ENCODE data around the gene PNKD.

PNKD gene

GRCh38 chr2:218265626-218266025 lies 4.7 kb upstream of the PNKD start:
- no peak for DNase-seq (ENCODE audit: extremely low read depth, low read depth)
- TF ChIP-seq, protein P1, sequence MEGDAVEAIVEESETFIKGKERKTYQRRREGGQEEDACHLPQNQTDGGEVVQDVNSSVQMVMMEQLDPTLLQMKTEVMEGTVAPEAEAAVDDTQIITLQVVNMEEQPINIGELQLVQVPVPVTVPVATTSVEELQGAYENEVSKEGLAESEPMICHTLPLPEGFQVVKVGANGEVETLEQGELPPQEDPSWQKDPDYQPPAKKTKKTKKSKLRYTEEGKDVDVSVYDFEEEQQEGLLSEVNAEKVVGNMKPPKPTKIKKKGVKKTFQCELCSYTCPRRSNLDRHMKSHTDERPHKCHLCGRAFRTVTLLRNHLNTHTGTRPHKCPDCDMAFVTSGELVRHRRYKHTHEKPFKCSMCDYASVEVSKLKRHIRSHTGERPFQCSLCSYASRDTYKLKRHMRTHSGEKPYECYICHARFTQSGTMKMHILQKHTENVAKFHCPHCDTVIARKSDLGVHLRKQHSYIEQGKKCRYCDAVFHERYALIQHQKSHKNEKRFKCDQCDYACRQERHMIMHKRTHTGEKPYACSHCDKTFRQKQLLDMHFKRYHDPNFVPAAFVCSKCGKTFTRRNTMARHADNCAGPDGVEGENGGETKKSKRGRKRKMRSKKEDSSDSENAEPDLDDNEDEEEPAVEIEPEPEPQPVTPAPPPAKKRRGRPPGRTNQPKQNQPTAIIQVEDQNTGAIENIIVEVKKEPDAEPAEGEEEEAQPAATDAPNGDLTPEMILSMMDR (IDR thresholded peaks at IDR 0.05; ENCODE audit: low read depth, low read length, missing control alignments) = no peak
- no peak overlapping the region for H3K4me3 ChIP-seq (replicated peaks; ENCODE audit: low read depth, low read length)

DNA sequence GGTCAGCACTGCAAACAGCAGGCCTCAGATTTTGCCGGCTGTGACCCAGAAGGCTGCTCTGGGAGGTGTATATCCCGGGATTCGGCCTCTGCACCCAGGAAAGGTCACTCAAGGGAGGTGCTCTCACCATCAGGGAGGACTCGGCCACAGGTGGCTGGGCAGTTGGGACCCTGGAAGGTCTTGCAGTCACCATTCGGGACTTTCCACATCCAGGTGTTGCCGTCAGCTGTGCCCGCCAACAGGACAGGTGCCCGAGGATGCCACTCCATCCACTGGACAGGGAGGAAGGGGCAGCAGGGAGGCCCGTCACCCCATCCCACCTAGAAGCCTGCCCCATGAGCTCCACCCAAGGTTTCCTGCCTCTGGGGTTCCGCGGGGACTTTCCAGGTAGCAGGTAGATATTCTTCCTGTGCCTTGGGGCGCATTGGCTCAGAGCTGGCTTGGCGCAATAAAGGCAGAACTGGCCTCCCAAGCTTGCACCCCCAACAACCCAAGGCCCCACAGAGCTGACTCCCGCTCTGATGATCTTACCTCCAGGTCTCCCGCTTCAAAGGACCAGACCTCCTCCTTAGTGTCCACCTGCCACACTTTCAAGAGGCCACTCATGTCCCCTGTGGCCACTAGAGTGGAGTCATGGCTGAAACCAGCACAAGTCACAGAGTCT lies 3.9 kb upstream of the PNKD start:
- TF ChIP-seq, protein P1 (IDR thresholded peaks at IDR 0.05; ENCODE audit: low read depth, low read length, missing control alignments) = no peak
- no peak overlapping the region for H3K4me3 ChIP-seq (replicated peaks; ENCODE audit: low read depth, low read length)
- DNase-seq (ENCODE audit: extremely low read depth, low read depth) = no peak

DNA sequence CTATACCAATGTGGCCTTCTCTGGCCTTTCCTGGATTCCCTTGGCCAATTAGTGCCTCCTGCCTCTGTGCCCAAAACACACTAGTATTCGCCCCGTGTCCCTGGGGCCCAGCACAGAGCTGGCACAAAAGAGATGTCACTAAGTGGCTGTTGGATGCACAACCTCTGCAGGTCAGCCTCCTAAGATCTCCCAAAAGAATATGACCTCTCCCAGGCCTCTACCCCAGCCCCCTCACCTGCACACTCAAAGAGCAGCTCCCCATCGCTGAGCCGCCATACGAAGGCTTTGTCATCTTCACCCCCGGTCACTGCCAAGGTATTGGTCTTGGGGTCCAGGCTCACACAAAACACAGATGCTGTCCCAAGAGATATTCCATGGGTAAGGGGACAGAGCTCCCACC lies 3.1 kb upstream of the PNKD start:
- TF ChIP-seq, protein P1 (IDR thresholded peaks at IDR 0.05; ENCODE audit: low read depth, low read length, missing control alignments) = no peak
- no peak for DNase-seq (ENCODE audit: extremely low read depth, low read depth)
- no peak overlapping the region for H3K4me3 ChIP-seq (replicated peaks; ENCODE audit: low read depth, low read length)

GRCh38 chr2:218270721-218271486 lies 585 bp downstream of the PNKD start:
- H3K4me3 ChIP-seq (replicated peaks; ENCODE audit: low read depth, low read length) = peak overlapping the region; percentile 96
- TF ChIP-seq, protein P1 (IDR thresholded peaks at IDR 0.05; ENCODE audit: low read depth, low read length, missing control alignments) = no peak
- no peak for DNase-seq (ENCODE audit: extremely low read depth, low read depth)

DNA sequence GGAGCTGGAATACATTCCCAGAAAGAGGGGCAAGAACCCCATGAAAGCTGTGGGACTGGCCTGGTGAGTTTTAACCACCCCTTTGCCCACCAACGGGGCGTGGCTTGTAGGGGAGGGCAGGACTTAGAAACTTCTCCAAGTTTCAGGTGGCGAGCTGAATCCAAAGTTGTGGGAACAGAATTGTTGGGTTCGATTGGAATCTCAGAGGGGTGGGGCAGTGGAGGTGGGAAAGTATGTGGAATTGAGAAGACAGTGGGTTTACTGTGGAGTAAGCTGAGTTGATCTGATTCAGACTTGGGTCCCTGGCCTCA lies 1.1 kb downstream of the PNKD start:
- TF ChIP-seq, protein P1 (IDR thresholded peaks at IDR 0.05; ENCODE audit: low read depth, low read length, missing control alignments) = no peak
- peak overlapping the region; percentile 96 for H3K4me3 ChIP-seq (replicated peaks; ENCODE audit: low read depth, low read length)
- no peak for DNase-seq (ENCODE audit: extremely low read depth, low read depth)

DNA sequence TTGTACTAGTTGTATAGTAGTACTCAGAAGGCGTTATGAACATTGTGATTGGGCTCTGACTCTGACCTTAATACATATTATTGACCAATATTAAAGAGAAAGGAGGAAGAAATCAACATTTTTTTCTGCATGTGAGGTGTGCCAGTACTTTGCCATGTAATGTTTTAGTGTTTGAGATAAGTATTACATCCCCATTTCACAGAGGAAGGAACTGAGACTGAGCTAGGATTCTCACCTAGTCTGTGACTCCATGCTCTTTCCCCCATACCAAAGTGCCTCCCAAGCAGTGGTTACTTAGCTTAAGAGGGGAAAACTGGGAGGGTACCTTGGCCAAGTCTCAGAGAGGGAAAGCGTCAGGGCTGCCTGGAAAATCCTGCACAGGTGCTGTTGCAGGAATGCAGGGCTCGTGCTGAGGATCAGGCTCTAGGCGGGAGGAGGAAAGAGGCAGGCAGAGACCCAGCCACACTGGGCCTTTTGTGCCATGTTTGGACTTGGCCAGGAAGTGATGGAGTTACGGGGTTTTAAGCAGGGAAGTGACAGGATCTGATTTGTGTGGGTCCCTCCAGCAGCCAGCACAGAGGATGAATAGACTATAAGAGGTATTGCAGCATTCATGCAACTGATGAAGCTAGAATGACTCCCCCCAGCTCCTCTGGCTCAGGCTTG lies 1.7 kb downstream of the PNKD start:
- TF ChIP-seq, protein P1 (IDR thresholded peaks at IDR 0.05; ENCODE audit: low read depth, low read length, missing control alignments) = no peak
- H3K4me3 ChIP-seq (replicated peaks; ENCODE audit: low read depth, low read length) = no peak overlapping the region; the same call in 1 of the 2 replicates
- DNase-seq (ENCODE audit: extremely low read depth, low read depth) = no peak
